ENCODE data around the gene TSHZ3.

The TSHZ3 gene

GRCh38 chr19:31260171-31260933 lies 88.9 kb downstream of the TSHZ3 start:
- DNase-seq: no peak

- DNase-seq: no peak
These were observed 90.8 kb downstream of the TSHZ3 start for GRCh38 chr19:31258211-31259052.

GRCh38 chr19:31257426-31258130 lies 91.7 kb downstream of the TSHZ3 start:
- DNase-seq: no peak

- DNase-seq: no peak
These were observed 92.2 kb downstream of the TSHZ3 start for GRCh38 chr19:31257025-31257424.

GRCh38 chr19:31256593-31256960 lies 92.7 kb downstream of the TSHZ3 start:
- no peak for DNase-seq

GRCh38 chr19:31255831-31256592 lies 93.2 kb downstream of the TSHZ3 start:
- DNase-seq: no peak

GRCh38 chr19:31255174-31255799 lies 93.9 kb downstream of the TSHZ3 start:
- no peak for DNase-seq

GRCh38 chr19:31254611-31255010 lies 94.6 kb downstream of the TSHZ3 start:
- no peak for DNase-seq

- peak; percentile 16 for DNase-seq
These were observed 95.1 kb downstream of the TSHZ3 start for GRCh38 chr19:31254180-31254551.

- DNase-seq: no peak
These were observed 95.6 kb downstream of the TSHZ3 start for GRCh38 chr19:31253526-31254179.

GRCh38 chr19:31252441-31252840 lies 96.8 kb downstream of the TSHZ3 start:
- DNase-seq: no peak

- no peak for DNase-seq
These were observed 100.0 kb downstream of the TSHZ3 start for GRCh38 chr19:31249217-31249616.

GRCh38 chr19:31235806-31236205 lies 113.4 kb downstream of the TSHZ3 start:
- DNase-seq: no peak

GRCh38 chr19:31233295-31233800 lies 115.9 kb downstream of the TSHZ3 start:
- DNase-seq: peak; percentile 56

- DNase-seq: peak; percentile 98
These were observed 116.4 kb downstream of the TSHZ3 start for GRCh38 chr19:31232871-31233270.

GRCh38 chr19:31232180-31232579 lies 117.1 kb downstream of the TSHZ3 start:
- peak; percentile 55 for DNase-seq

GRCh38 chr19:31231237-31231636 lies 118.0 kb downstream of the TSHZ3 start:
- peak; percentile 83 for DNase-seq

GRCh38 chr19:31226151-31226935 lies 122.9 kb downstream of the TSHZ3 start:
- DNase-seq: no peak
